Mucosa of rectum (tissue), 2 donors: ENCODE data around the gene MGP.

Source experiments
- H3K27ac ChIP-seq, 2 donors: one replicate each; pipeline ENCODE4 v1.7.0; 2013; ENCODE audit warnings: inconsistent platforms in 2 of 2, low read depth in 2 of 2, low read length in 2 of 2
- H3K27me3 ChIP-seq, 2 donors: one replicate each; pipeline ENCODE4 v1.7.0; 2013; ENCODE audit warnings: low read length in 2 of 2; ENCODE audit not compliant: control insufficient read depth in 2 of 2, insufficient read depth in 2 of 2
- H3K36me3 ChIP-seq, 2 donors: one replicate each; pipeline ENCODE4 v1.7.0; 2013; ENCODE audit warnings: low read length in 2 of 2; ENCODE audit not compliant: control insufficient read depth in 2 of 2, insufficient read depth in 2 of 2
- H3K4me1 ChIP-seq, 2 donors: one replicate each; pipeline ENCODE4 v1.7.0; 2013; ENCODE audit warnings: low read length in 2 of 2, mild to moderate bottlenecking in 1 of 2; ENCODE audit not compliant: control insufficient read depth in 2 of 2, insufficient read depth in 2 of 2
- H3K4me3 ChIP-seq, 2 donors: one replicate each; pipeline ENCODE4 v1.7.0; 2013; ENCODE audit warnings: low read length in 2 of 2
- H3K9ac ChIP-seq, 2 donors: one replicate each; pipeline ENCODE4 v1.7.0; 2013; ENCODE audit warnings: low read length in 2 of 2, low read depth in 1 of 2, mild to moderate bottlenecking in 1 of 2
- H3K9me3 ChIP-seq, 2 donors: one replicate each; pipeline ENCODE4 v1.7.0; 2013; ENCODE audit warnings: low read length in 2 of 2; ENCODE audit not compliant: control insufficient read depth in 2 of 2
- donor health status: healthy.
- donor health status: Normal muscosa, but diverticular disease.

MGP gene

DNA sequence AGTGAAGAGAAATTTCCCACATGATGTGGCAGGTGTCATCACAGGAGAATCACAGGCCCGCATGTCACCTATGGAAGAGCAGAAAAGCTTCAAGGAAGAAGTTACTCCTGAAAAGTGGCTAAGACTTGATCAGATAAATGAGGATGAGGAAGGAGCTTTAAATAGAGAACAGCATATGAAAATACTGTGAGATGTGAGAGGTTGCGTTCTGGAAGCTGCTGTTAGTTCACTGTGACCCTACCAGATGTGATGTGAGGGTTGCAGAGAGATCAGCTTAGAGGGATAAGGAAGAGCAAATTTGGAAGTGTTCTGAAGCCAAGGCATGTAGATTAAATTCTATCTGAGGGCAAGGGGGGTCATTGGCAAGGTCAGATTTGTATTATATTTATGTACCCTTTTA lies 35.6 kb upstream of the MGP start:
- no peaks in the 10 kb centered on the region for H3K27me3 ChIP-seq
- no peaks in the 10 kb centered on the region for H3K36me3 ChIP-seq
- H3K9me3 ChIP-seq, result no peaks in the 10 kb centered on the region
- H3K27ac ChIP-seq, result no peak overlapping the region
- H3K4me3 ChIP-seq, result no peak overlapping the region
- no peaks in the 10 kb centered on the region for H3K4me1 ChIP-seq
- no peak overlapping the region for H3K9ac ChIP-seq

DNA sequence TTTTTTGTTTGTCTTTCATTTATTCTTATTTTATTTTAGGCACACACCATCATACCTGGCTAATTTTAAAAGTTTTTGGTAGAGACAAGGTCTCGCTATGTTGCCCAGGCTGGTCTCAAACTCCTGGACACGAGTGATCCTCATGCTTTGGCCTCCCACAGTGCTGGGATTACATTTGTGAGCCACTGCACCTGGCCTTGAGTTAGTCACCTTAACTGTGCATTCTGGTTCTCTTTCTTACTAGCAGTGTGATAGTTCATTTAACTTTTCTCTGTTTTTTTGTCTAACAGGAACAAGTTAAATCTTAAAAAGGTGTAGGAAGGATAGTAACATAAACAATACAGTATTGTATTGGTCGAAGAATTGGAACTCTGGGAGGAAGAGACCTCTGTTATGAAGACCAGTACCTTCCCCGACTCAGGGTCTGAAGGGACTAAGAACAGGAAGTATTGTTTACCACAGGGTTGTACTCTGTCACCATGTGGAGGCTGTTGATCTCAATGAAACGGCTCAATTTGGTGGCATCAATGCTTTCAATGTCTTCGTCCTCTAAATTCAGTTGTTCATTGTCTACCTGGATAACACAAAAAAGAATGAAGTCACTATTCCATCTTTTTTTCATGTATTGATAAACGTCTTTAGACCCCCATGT lies 34.9 kb upstream of the MGP start:
- no peaks in the 10 kb centered on the region for H3K9me3 ChIP-seq
- H3K27ac ChIP-seq, result no peak overlapping the region
- H3K27me3 ChIP-seq, result no peaks in the 10 kb centered on the region
- H3K4me3 ChIP-seq, result no peak overlapping the region
- no peaks in the 10 kb centered on the region for H3K4me1 ChIP-seq
- H3K9ac ChIP-seq, result no peak overlapping the region
- H3K36me3 ChIP-seq, result no peaks in the 10 kb centered on the region

DNA sequence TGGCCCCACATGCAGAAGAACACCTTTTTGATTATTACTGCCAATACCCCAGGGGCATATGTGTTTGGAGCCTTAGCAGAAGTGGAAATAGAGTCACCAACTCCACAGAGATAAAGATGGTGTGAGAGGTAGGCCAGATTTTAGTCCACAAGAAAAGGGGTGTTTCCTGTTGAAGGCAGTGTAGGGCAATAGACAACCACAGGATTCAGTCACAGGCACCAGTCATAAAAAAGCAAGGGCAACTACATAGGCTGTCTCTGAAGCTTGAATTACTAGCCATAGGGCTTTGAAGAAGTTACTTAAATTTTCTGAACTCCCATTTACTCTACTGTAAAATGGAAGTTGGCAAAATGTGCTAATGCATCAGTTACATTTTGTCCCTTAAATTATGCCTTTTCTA lies 33.8 kb upstream of the MGP start:
- Histone ChIP-seq H3K27me3 (no peaks in the 10 kb centered on the region), H3K4me1 (no peaks in the 10 kb centered on the region), H3K9me3 (no peaks in the 10 kb centered on the region), H3K9ac (no peak overlapping the region), H3K4me3 (no peak overlapping the region), H3K27ac (no peak overlapping the region), H3K36me3 (no peaks in the 10 kb centered on the region)

DNA sequence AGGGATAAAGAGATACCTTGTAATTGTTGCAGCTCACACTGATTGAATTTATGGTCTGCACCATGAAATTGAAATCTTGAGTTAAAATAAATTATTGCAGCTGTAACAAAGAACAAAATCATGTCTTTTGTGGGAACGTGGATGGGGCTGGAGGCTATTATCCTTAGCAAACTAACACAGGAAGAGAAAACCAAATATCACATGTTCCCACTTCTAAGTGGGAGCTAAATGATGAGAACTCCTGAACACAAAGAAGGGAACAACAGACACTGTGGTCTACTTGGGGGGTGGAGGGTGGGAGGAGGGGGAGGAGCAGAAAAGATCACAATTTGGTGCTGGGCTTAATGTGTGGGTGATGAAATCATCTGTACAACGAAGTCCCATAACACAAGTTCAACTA lies 30.1 kb upstream of the MGP start:
- Histone ChIP-seq H3K9me3 (no peaks in the 10 kb centered on the region), H3K36me3 (no peaks in the 10 kb centered on the region)

DNA sequence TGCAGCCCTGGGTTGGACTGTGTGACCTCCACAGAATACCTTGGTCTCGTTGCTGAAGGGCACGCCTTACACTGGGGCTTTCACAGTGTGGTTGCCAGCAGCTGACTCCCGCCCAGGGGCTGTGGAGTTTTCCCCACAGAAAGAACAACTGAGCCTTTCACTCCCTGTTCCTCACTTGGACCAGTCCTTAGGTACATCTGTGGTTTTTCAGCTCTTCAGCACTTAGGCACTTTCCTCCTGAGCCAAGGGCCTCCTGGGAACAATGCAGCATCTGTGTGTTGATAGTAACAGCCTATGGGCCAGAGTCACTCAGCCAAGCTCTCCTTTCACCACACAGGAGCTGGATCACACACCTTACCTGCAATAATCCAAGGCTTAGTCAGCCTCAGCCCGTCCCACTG lies 27.7 kb upstream of the MGP start:
- no peaks in the 10 kb centered on the region for H3K27me3 ChIP-seq
- H3K27ac ChIP-seq, result no peak overlapping the region
- no peaks in the 10 kb centered on the region for H3K36me3 ChIP-seq
- no peaks in the 10 kb centered on the region for H3K9me3 ChIP-seq
- no peak overlapping the region for H3K4me3 ChIP-seq
- H3K4me1 ChIP-seq, result peaks cover 2 to 12% of the 10 kb centered on the region in 2 donors
- no peak overlapping the region for H3K9ac ChIP-seq

More for the DNA sequence above, 30.1 kb upstream of the MGP start:
- Histone ChIP-seq H3K9ac (no peak overlapping the region), H3K27ac (no peak overlapping the region), H3K4me3 (no peak overlapping the region), H3K27me3 (no peaks in the 10 kb centered on the region), H3K4me1 (peaks cover 2 to 9% of the 10 kb centered on the region in 2 donors)

DNA sequence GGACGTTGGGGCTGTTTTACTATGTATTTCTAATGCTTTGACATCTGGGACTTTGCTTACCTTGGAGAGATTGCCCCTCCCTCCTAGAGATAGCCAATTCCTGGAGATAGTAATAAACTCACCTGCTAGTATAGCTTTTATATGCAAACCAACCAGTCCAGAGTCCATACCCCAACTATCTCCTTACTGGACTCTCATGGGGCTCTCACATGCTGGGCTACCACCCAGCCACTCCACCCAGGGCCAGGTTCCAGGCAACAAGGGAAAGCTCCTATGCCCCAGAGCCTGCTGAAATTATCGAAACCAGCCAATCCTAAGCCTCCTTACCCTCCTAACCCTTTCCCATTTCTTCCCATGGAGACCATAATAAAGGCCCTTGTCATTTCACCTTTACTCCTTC lies 25.5 kb upstream of the MGP start:
- H3K27ac ChIP-seq, result peak overlapping the region in 1 of 2 donors; percentile 48
- no peaks in the 10 kb centered on the region for H3K27me3 ChIP-seq
- H3K4me1 ChIP-seq, result peaks cover 2 to 12% of the 10 kb centered on the region in 2 donors
- no peak overlapping the region for H3K9ac ChIP-seq
- no peaks in the 10 kb centered on the region for H3K9me3 ChIP-seq
- no peak overlapping the region for H3K4me3 ChIP-seq
- no peaks in the 10 kb centered on the region for H3K36me3 ChIP-seq

DNA sequence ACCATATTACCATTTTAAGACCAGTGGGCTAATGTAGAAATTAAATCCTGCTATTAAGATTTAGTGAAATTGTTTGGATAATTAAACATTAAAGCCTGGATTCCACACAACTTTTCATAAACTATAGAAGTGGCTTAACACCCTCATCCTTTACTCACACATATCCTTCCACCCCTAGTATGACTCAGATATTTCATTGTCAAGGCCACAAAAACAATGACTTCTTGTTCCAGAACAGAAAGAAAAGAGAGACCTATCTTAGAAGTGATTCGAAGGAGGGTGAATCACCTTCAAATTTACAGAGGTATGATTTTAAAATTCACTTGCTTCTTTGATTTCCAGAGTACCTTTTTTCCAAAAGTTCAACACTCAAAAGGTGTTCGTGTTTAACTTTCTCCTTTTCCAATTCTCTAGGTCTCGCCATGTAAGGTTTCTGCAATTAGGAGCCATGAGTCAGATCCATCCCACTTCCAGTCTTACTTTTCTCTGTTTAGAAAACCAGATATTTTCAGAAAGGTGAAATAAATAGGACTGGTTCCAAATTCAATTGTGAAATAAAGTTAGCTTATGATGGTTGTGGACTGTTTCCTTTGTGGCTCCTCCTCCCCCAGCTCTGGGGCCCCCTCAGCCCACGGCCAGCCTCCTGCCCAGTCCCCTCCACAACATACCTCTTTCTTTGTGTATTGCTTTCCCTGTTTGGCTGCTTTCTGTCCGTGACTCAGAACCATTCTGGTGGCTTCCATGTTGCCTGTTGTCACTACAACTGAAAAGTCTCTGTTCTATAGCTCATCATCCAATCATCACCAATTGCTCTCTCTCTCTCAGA lies 24.6 kb upstream of the MGP start:
- no peaks in the 10 kb centered on the region for H3K36me3 ChIP-seq
- H3K27ac ChIP-seq, result no peak overlapping the region
- H3K4me1 ChIP-seq, result peaks cover 2 to 12% of the 10 kb centered on the region in 2 donors
- no peaks in the 10 kb centered on the region for H3K9me3 ChIP-seq
- H3K9ac ChIP-seq, result no peak overlapping the region
- no peaks in the 10 kb centered on the region for H3K27me3 ChIP-seq
- no peak overlapping the region for H3K4me3 ChIP-seq

DNA sequence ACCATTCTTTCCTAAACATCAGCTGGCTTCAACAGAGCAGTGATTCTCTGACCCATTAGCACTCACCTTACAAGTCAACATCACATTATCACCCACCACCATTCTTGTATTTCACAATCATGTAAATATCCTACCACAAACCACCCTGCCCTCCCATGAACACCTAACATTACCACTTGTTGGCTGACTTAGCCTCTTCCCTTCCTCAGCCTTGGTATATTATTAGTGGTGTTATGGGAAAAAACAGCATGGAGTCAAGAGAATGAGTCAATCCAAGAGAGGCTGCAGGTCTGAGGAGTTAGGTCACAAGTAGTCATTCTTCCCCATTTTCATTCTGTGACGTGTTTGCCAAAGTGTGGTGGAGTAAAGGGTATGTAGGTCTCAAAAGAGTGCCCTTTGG lies 22.3 kb upstream of the MGP start:
- H3K4me1 ChIP-seq, result peaks cover 0 to 8% of the 10 kb centered on the region in 2 donors
- no peaks in the 10 kb centered on the region for H3K36me3 ChIP-seq
- H3K9me3 ChIP-seq, result no peaks in the 10 kb centered on the region
- H3K4me3 ChIP-seq, result no peak overlapping the region
- H3K27me3 ChIP-seq, result no peaks in the 10 kb centered on the region
- H3K27ac ChIP-seq, result no peak overlapping the region
- no peak overlapping the region for H3K9ac ChIP-seq

DNA sequence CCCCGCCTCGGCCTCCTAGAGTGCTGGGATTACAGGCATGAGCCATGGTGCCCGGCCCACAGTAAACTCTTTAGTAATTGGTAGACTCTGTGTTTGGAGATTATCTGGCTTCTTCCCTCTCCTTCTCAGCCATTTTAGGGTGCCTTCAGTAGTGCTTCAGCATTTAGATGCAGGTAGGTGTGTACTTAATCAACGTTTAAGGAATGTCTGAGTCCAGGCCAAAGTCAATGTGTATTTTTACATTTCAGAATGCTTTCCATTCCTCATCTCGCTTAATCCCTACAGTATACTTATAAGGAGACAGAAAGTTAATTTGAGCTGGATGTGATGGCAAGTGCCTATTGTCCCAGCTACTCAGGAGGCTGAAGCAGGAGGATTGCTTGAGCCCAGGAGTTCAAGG lies 20.5 kb upstream of the MGP start:
- Histone ChIP-seq H3K27ac (no peak overlapping the region), H3K9me3 (no peaks in the 10 kb centered on the region), H3K4me3 (no peak overlapping the region), H3K27me3 (no peaks in the 10 kb centered on the region), H3K9ac (no peak overlapping the region), H3K4me1 (peaks cover 0 to 7% of the 10 kb centered on the region in 2 donors), H3K36me3 (no peaks in the 10 kb centered on the region)

DNA sequence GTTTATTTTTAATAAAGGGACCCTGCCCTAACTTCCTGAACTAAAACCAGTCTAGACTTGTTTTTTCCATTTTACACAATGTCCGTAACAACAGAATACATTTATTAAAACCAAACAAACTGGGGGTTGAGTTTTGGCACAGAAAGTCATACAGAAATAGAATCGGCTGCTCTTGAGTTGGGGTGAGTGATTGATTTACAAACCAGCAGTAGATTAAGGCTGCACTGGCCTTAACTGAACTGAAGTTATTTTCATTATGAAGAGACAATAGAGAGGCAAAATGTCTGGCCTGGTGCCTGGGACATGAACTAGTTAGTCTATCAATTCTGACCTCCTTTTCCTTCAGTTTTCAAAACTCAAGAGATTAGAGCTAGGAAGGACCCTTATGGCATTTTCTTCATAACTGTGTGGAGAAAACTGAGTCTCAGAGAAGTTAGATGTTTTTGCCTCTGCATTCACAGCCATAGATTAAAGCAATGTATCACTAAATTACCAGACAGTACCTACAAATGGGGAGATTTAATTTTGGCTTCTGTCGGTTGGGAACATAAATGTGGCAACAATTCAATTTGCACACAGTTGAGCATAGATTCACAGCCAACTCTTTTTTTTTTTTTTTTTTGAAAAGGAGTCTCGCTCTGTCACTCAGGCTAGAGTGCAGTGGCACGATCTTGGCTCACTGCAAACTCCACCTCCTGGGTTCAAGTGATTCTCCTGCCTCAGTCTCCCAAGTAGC lies 19.8 kb upstream of the MGP start:
- H3K9me3 ChIP-seq, result no peaks in the 10 kb centered on the region
- no peaks in the 10 kb centered on the region for H3K36me3 ChIP-seq
- H3K27me3 ChIP-seq, result no peaks in the 10 kb centered on the region
- H3K27ac ChIP-seq, result no peak overlapping the region
- H3K4me1 ChIP-seq, result peaks cover 0 to under 1% of the 10 kb centered on the region in 2 donors
- no peak overlapping the region for H3K4me3 ChIP-seq
- H3K9ac ChIP-seq, result no peak overlapping the region
